GM23338 (cell line): Measurements from ENCODE around the gene CATSPER3. TPM values are rescaled to one million over a fixed set of nuclear protein-coding genes. Genes with fewer than 3 reads are reported as not detected.
"Not testable (repeated sequence)": the region's sequence is repeated elsewhere in the genome, so short reads cannot be mapped to it uniquely, and the experiment has no call there.

Experiments
- ATAC-seq: fragments of 200-7000 bp; cut with Tn5 transposase; 3 replicates; pipeline ENCODE4 v1.9.1; 2020
- DNase-seq: peaks from one replicate; pipeline ENCODE4 v3.0.0-alpha.2; 2015; ENCODE audit warnings: low spot score
- H2AFZ ChIP-seq: fragments of 200-600 bp; sonication (generic); 2 replicates; pipeline ENCODE4 v1.8.0; 2016; ENCODE audit warnings: antibody characterized with exemption, mild to moderate bottlenecking, moderate library complexity
- H3F3A ChIP-seq: fragments of 200-600 bp; sonication (generic); replicated peaks from 2 replicates; pipeline ENCODE4 v1.8.0; 2017; ENCODE audit warnings: antibody characterized with exemption, mixed run types, low read depth
- H3K27ac ChIP-seq: fragments of 200-600 bp; sonication (generic); 2 replicates; pipeline ENCODE4 v1.6.1; 2016; ENCODE audit warnings: low read depth
- H3K27me3 ChIP-seq: fragments of 200-600 bp; sonication (generic); 2 replicates; pipeline ENCODE4 v1.8.0; 2016; ENCODE audit warnings: mild to moderate bottlenecking, mixed run types, moderate library complexity; ENCODE audit not compliant: insufficient read depth
- H3K36me3 ChIP-seq: fragments of 200-600 bp; sonication (generic); 2 replicates; pipeline ENCODE4 v1.8.0; 2016; ENCODE audit warnings: mild to moderate bottlenecking; ENCODE audit not compliant: insufficient read depth
- H3K4me1 ChIP-seq: fragments of 200-600 bp; sonication (generic); 2 replicates; pipeline ENCODE4 v1.8.0; 2016; ENCODE audit warnings: mild to moderate bottlenecking, moderate library complexity; ENCODE audit not compliant: insufficient read depth
- H3K4me2 ChIP-seq: fragments of 200-600 bp; sonication (generic); 2 replicates; pipeline ENCODE4 v1.7.1; 2017; ENCODE audit warnings: mixed run types
- H3K4me3 ChIP-seq: fragments of 200-600 bp; sonication (generic); 2 replicates; pipeline ENCODE4 v1.6.1; 2016; ENCODE audit warnings: mixed run types
- H3K79me2 ChIP-seq: fragments of 200-600 bp; sonication (generic); replicated peaks from 2 replicates; pipeline ENCODE4 v1.8.0; 2017; ENCODE audit warnings: mild to moderate bottlenecking; ENCODE audit not compliant: insufficient read depth
- H3K9me2 ChIP-seq: fragments of 200-600 bp; sonication (generic); 2 replicates; pipeline ENCODE4 v1.8.0; 2017; ENCODE audit not compliant: insufficient read depth
- H4K20me1 ChIP-seq: fragments of 200-600 bp; sonication (generic); replicated peaks from 2 replicates; pipeline ENCODE4 v1.8.0; 2017; ENCODE audit warnings: mild to moderate bottlenecking; ENCODE audit not compliant: insufficient read depth
- H3K27ac Mint-ChIP-seq: 2 replicates; pipeline ENCODE4 v1.8.0; 2020; ENCODE audit warnings: inconsistent platforms, mild to moderate bottlenecking, moderate library complexity, mixed read lengths
- H3K27me3 Mint-ChIP-seq: 3 replicates; pipeline ENCODE4 v1.8.0; 2022; ENCODE audit warnings: low read depth, mild to moderate bottlenecking, moderate library complexity, mixed read lengths, inconsistent platforms; ENCODE audit not compliant: insufficient read depth, poor library complexity
- H3K36me3 Mint-ChIP-seq: 3 replicates; pipeline ENCODE4 v1.8.0; 2021; ENCODE audit warnings: low read depth, mild to moderate bottlenecking, inconsistent platforms, moderate library complexity, mixed read lengths
- H3K4me1 Mint-ChIP-seq: 3 replicates; pipeline ENCODE4 v1.8.0; 2020; ENCODE audit warnings: mild to moderate bottlenecking, inconsistent platforms, mixed read lengths
- H3K4me3 Mint-ChIP-seq: 3 replicates; pipeline ENCODE4 v1.8.0; 2021; ENCODE audit warnings: moderate library complexity, mild to moderate bottlenecking, inconsistent platforms, mixed read lengths
- H3K9me3 Mint-ChIP-seq: 3 replicates; pipeline ENCODE4 v1.8.0; 2020; ENCODE audit warnings: moderate library complexity, mild to moderate bottlenecking, inconsistent platforms, mixed read lengths
- CREB1 ChIP-seq: fragments of 250-450 bp; sonication (Bioruptor Pico); IDR thresholded peaks from 2 replicates; pipeline ENCODE4 v1.5.0; 2020; ENCODE audit warnings: low read depth, mild to moderate bottlenecking, moderate library complexity
- EZH2 ChIP-seq: fragments of 200-600 bp; sonication (generic); IDR thresholded peaks from one replicate; pipeline ENCODE4 v1.8.0; 2017; ENCODE audit warnings: antibody characterized with exemption, mild to moderate bottlenecking, low read depth; ENCODE audit not compliant: unreplicated experiment
- NANOG ChIP-seq: IDR thresholded peaks from 2 replicates; pipeline ENCODE4 v1.6.1; 2016; ENCODE audit warnings: antibody characterized with exemption, borderline replicate concordance
- ZNF331 ChIP-seq: fragments of 250-450 bp; sonication (Bioruptor Pico); IDR thresholded peaks from 2 replicates; pipeline ENCODE4 v1.5.0; 2020; ENCODE audit warnings: low read depth, mild to moderate bottlenecking, moderate library complexity
- ZNF462 ChIP-seq: fragments of 250-450 bp; sonication (Bioruptor Pico); IDR thresholded peaks from 2 replicates; pipeline ENCODE4 v1.5.0; 2020; ENCODE audit warnings: mild to moderate bottlenecking, moderate library complexity
- polyA plus RNA-seq: library from polyadenylated mRNA; unstranded; fragments of >200 nt; fragmentation: Nextera tagmentation; extraction: Ambion mirVana; gene quantifications from 2 replicates; pipeline ENCODE4 v1.2.1, GENCODE V29; 2016
- total RNA-seq: library from RNA; depleted of rRNA; stranded (reverse); fragments of >200 nt; shearing (Covaris generic); gene quantifications from 2 replicates; pipeline ENCODE4 v1.2.3, GENCODE V29; 2014

The CATSPER3 gene
- total and polyA plus RNA-seq, 2 experiments from 2014 or later = 0.19 TPM; not detected in 1

- H4K20me1 ChIP-seq = no peaks in the 10 kb centered on the region
- no peaks in the 10 kb centered on the region for H3K36me3 ChIP-seq
- H3K4me3 ChIP-seq = no peak overlapping the region
- no peaks in the 10 kb centered on the region for H3K27me3 Mint-ChIP-seq
- no peak for TF ChIP-seq EZH2
- no peak for TF ChIP-seq ZNF331 (CRISPR knock-in tag)
- no peak for TF ChIP-seq CREB1 (CRISPR knock-in tag)
- peaks cover 20% of the 10 kb centered on the region for H3K4me1 Mint-ChIP-seq
- no peak overlapping the region for H3K27ac Mint-ChIP-seq
- H3K4me3 Mint-ChIP-seq = no peak overlapping the region
- ATAC-seq = no peak
- no peak overlapping the region for H3K27ac ChIP-seq
- H3K9me2 ChIP-seq = no peaks in the 10 kb centered on the region
- H3K27me3 ChIP-seq = no peaks in the 10 kb centered on the region
- H3K4me2 ChIP-seq = no peak overlapping the region; the same call in 1 of the 2 replicates
- no peaks in the 10 kb centered on the region for H3F3A ChIP-seq
- H2AFZ ChIP-seq = no peak overlapping the region
- H3K4me1 ChIP-seq = peaks cover 11% of the 10 kb centered on the region
- H3K36me3 Mint-ChIP-seq = 0 out of 3 replicates have a peak, but pooled peaks cover 4% of the 10 kb centered on the region
- no peak for DNase-seq
- H3K79me2 ChIP-seq = no peaks in the 10 kb centered on the region
- peaks cover 7% of the 10 kb centered on the region; the same call in 2 of the 3 replicates for H3K9me3 Mint-ChIP-seq
Measured at GRCh38 chr5:134989266-134989830, 21.6 kb downstream of the CATSPER3 start.

- H3F3A ChIP-seq, H3K4me3 Mint-ChIP-seq, H3K27ac Mint-ChIP-seq, H4K20me1 ChIP-seq, H3K79me2 ChIP-seq, H3K27ac ChIP-seq, H2AFZ ChIP-seq, H3K27me3 Mint-ChIP-seq, H3K36me3 ChIP-seq, H3K9me3 Mint-ChIP-seq, H3K9me2 ChIP-seq, H3K27me3 ChIP-seq, H3K36me3 Mint-ChIP-seq, H3K4me3 ChIP-seq: not testable (repeated sequence)
- ATAC-seq (peak; percentile 66), DNase-seq (peak; percentile 35)
- peak overlapping the region; percentile 13; the same call in 1 of the 2 replicates for H3K4me2 ChIP-seq
- H3K4me1 Mint-ChIP-seq = peaks cover 20% of the 10 kb centered on the region
- H3K4me1 ChIP-seq = peaks cover 11% of the 10 kb centered on the region
- TF ChIP-seq NANOG (peak; percentile 24; the same call in 1 of the 2 replicates), ZNF462 (CRISPR knock-in tag) (0 out of 2 replicates have a peak, but pooled peaks have one; percentile 2)
Measured at GRCh38 chr5:134990183-134990582, 22.5 kb downstream of the CATSPER3 start.
